Effector memory CD8-positive, alpha-beta T cell (primary cell): ENCODE results near the gene CD209.

Experiments used
- ATAC-seq: fragments of 150-1000 bp; cut with Tn5 transposase; replicated peaks from 2 replicates; pipeline ENCODE4 v1.10.0; 2021; ENCODE audit warnings: mild to moderate bottlenecking, moderate library complexity
- DNase-seq, 3 experiments: peaks; one replicate each; pipeline ENCODE4 v3.0.0; 2021
- H3K27ac Mint-ChIP-seq, 2 donors: one replicate each; pipeline ENCODE4 v1.8.0; 2022; ENCODE audit warnings: mild to moderate bottlenecking in 2 of 2, mixed read lengths in 2 of 2, moderate library complexity in 2 of 2
- H3K27me3 Mint-ChIP-seq, 2 donors: one replicate each; pipeline ENCODE4 v1.8.0; 2022; ENCODE audit warnings: mixed read lengths in 2 of 2
- H3K36me3 Mint-ChIP-seq: one replicate; pipeline ENCODE4 v1.8.0; 2022; ENCODE audit warnings: mild to moderate bottlenecking, moderate library complexity, mixed read lengths; ENCODE audit not compliant: insufficient read depth
- H3K4me1 Mint-ChIP-seq, 2 donors: one replicate each; pipeline ENCODE4 v1.8.0; 2022; ENCODE audit warnings: low read depth in 2 of 2, mixed read lengths in 2 of 2
- H3K4me3 Mint-ChIP-seq, 2 donors: one replicate each; pipeline ENCODE4 v1.8.0; 2022; ENCODE audit warnings: mild to moderate bottlenecking in 2 of 2, mixed read lengths in 2 of 2, moderate library complexity in 2 of 2
- H3K9me3 Mint-ChIP-seq, 2 donors: one replicate each; pipeline ENCODE4 v1.8.0; 2022; ENCODE audit warnings: mixed read lengths in 2 of 2

The CD209 gene

GRCh38 chr19:7704280-7705060, 42.9 kb downstream of the CD209 start:
- H3K4me1 Mint-ChIP-seq, result peaks cover 22 to 23% of the 10 kb centered on the region in 2 donors

GRCh38 chr19:7703332-7703731, 44.0 kb downstream of the CD209 start:
- no peak for DNase-seq
- Mint-ChIP-seq H3K36me3 (peaks cover 15% of the 10 kb centered on the region), H3K9me3 (no peaks in the 10 kb centered on the region), H3K27me3 (peaks cover 21 to 34% of the 10 kb centered on the region in 2 donors), H3K4me1 (peaks cover 22 to 26% of the 10 kb centered on the region in 2 donors), H3K27ac (no peak overlapping the region), H3K4me3 (no peak overlapping the region)
- ATAC-seq, result no peak

More at GRCh38 chr19:7704280-7705060, 42.9 kb downstream of the CD209 start:
- Mint-ChIP-seq H3K4me3 (no peak overlapping the region), H3K27ac (peak overlapping the region in 1 of 2 donors; percentile 17), H3K27me3 (peaks cover 10 to 22% of the 10 kb centered on the region in 2 donors), H3K36me3 (peaks cover 16% of the 10 kb centered on the region), H3K9me3 (no peaks in the 10 kb centered on the region)
- no peak for ATAC-seq
- DNase-seq, result no peak

- Mint-ChIP-seq H3K4me3 (no peak within 1 kb of the TSS), H3K9me3 (no peaks in the 10 kb centered on the region), H3K27me3 (peaks cover 26 to 48% of the 10 kb centered on the region in 2 donors), H3K36me3 (peaks cover 13% of the 10 kb centered on the region), H3K27ac (peak within 1 kb of the TSS in 1 of 2 donors; percentile 25), H3K4me1 (peaks cover 19 to 23% of the 10 kb centered on the region in 2 donors)
- DNase-seq (no peak), ATAC-seq (no peak)
Measured at GRCh38 chr19:7701654-7702457, 45.5 kb downstream of the CD209 start, which contains the start of gene FCER2. FCER2 (minus strand) TSS chr19:7702131; CDS start chr19:7699760, 2,371 bp downstream.

GRCh38 chr19:7701049-7701653, 46.2 kb downstream of the CD209 start:
- Mint-ChIP-seq H3K27ac (no peak overlapping the region), H3K27me3 (peaks cover 30 to 54% of the 10 kb centered on the region in 2 donors), H3K36me3 (peaks cover 13% of the 10 kb centered on the region), H3K4me3 (no peak overlapping the region), H3K9me3 (no peaks in the 10 kb centered on the region), H3K4me1 (peaks cover 13 to 17% of the 10 kb centered on the region in 2 donors)
- ATAC-seq (no peak), DNase-seq (no peak)

- no peaks in the 10 kb centered on the region for H3K9me3 Mint-ChIP-seq
- no peak for DNase-seq
Measured at GRCh38 chr19:7699417-7700401, 47.6 kb downstream of the CD209 start.

GRCh38 chr19:7699003-7699402, 48.3 kb downstream of the CD209 start:
- Mint-ChIP-seq H3K36me3 (peaks cover 11% of the 10 kb centered on the region), H3K27me3 (peaks cover 30 to 51% of the 10 kb centered on the region in 2 donors), H3K4me3 (no peak overlapping the region), H3K9me3 (no peaks in the 10 kb centered on the region), H3K4me1 (peaks cover 0 to 6% of the 10 kb centered on the region in 2 donors), H3K27ac (no peak overlapping the region)
- ATAC-seq (no peak), DNase-seq (no peak)

More at GRCh38 chr19:7699417-7700401, 47.6 kb downstream of the CD209 start:
- H3K27me3 Mint-ChIP-seq, result peaks cover 30 to 54% of the 10 kb centered on the region in 2 donors
- no peak overlapping the region for H3K27ac Mint-ChIP-seq
- H3K36me3 Mint-ChIP-seq, result peaks cover 11% of the 10 kb centered on the region
- H3K4me3 Mint-ChIP-seq, result no peak overlapping the region
- H3K4me1 Mint-ChIP-seq, result peaks cover 0 to 7% of the 10 kb centered on the region in 2 donors
- ATAC-seq, result no peak

GRCh38 chr19:7698583-7698982, 48.8 kb downstream of the CD209 start:
- Mint-ChIP-seq H3K4me1 (peaks cover 0 to 6% of the 10 kb centered on the region in 2 donors), H3K27me3 (peaks cover 30 to 46% of the 10 kb centered on the region in 2 donors), H3K4me3 (no peak overlapping the region), H3K36me3 (peaks cover 11% of the 10 kb centered on the region), H3K27ac (no peak overlapping the region), H3K9me3 (no peaks in the 10 kb centered on the region)
- no peak for DNase-seq
- no peak for ATAC-seq

GRCh38 chr19:7697721-7698287, 49.5 kb downstream of the CD209 start:
- Mint-ChIP-seq H3K27me3 (peaks cover 30 to 43% of the 10 kb centered on the region in 2 donors), H3K9me3 (no peaks in the 10 kb centered on the region), H3K4me3 (no peak overlapping the region), H3K36me3 (peaks cover 9% of the 10 kb centered on the region), H3K4me1 (peaks cover 0 to 6% of the 10 kb centered on the region in 2 donors), H3K27ac (no peak overlapping the region)
- no peak for ATAC-seq
- no peak for DNase-seq

- Mint-ChIP-seq H3K4me1 (peaks cover 0 to 5% of the 10 kb centered on the region in 2 donors), H3K4me3 (no peak overlapping the region), H3K27ac (no peak overlapping the region)
Measured at GRCh38 chr19:7694499-7694898, 52.8 kb downstream of the CD209 start.

GRCh38 chr19:7692417-7693088, 54.8 kb downstream of the CD209 start:
- Mint-ChIP-seq H3K9me3 (no peaks in the 10 kb centered on the region), H3K4me3 (no peak overlapping the region), H3K4me1 (no peaks in the 10 kb centered on the region), H3K27me3 (peaks cover 4 to 12% of the 10 kb centered on the region in 2 donors), H3K36me3 (peaks cover 13% of the 10 kb centered on the region), H3K27ac (no peak overlapping the region)
- DNase-seq (peak; percentile 52 to 58 (median 57)), ATAC-seq (peak; percentile 70)

More at GRCh38 chr19:7694499-7694898, 52.8 kb downstream of the CD209 start:
- ATAC-seq, result no peak
- DNase-seq, result no peak
- Mint-ChIP-seq H3K27me3 (peaks cover 21 to 32% of the 10 kb centered on the region in 2 donors), H3K9me3 (no peaks in the 10 kb centered on the region), H3K36me3 (peaks cover 8% of the 10 kb centered on the region)

GRCh38 chr19:7691497-7691896, 55.8 kb downstream of the CD209 start:
- Mint-ChIP-seq H3K9me3 (no peaks in the 10 kb centered on the region), H3K4me3 (no peak overlapping the region), H3K4me1 (no peaks in the 10 kb centered on the region), H3K36me3 (peaks cover 13% of the 10 kb centered on the region), H3K27ac (no peak overlapping the region), H3K27me3 (peaks cover 2% of the 10 kb centered on the region in 2 donors)
- ATAC-seq, result peak; percentile 55
- DNase-seq, result peak; percentile 52 to 62 (median 54)
